Esophagus (tissue), 2 donors: ENCODE data around the gene NDOR1. TPM values are rescaled to one million over a fixed set of nuclear protein-coding genes. Genes with fewer than 3 reads are reported as not detected.

Source experiments
- H3K27ac ChIP-seq, 2 donors: one replicate each; pipeline ENCODE4 v1.5.1; 2013; ENCODE audit warnings: low read depth in 2 of 2, mild to moderate bottlenecking in 2 of 2, inconsistent platforms in 1 of 2, low read length in 1 of 2, moderate library complexity in 1 of 2
- H3K27me3 ChIP-seq, 2 donors: one replicate each; pipeline ENCODE4 v1.6.1; 2013; ENCODE audit warnings: low read length in 2 of 2, control low read depth in 1 of 2, mild to moderate bottlenecking in 1 of 2; ENCODE audit not compliant: insufficient read depth in 2 of 2, control insufficient read depth in 1 of 2
- H3K36me3 ChIP-seq, 2 donors: one replicate each; pipeline ENCODE4 v1.6.1; 2013; ENCODE audit warnings: low read length in 1 of 2; ENCODE audit not compliant: control insufficient read depth in 2 of 2, insufficient read depth in 2 of 2
- H3K4me1 ChIP-seq, 2 donors: one replicate each; pipeline ENCODE4 v1.6.1; 2013; ENCODE audit warnings: low read length in 1 of 2; ENCODE audit not compliant: control insufficient read depth in 2 of 2, insufficient read depth in 2 of 2
- H3K4me3 ChIP-seq, 2 donors: one replicate each; pipeline ENCODE4 v1.5.1; 2013; ENCODE audit warnings: low read length in 2 of 2, mild to moderate bottlenecking in 2 of 2, low read depth in 1 of 2, moderate library complexity in 1 of 2
- H3K9me3 ChIP-seq, 2 donors: one replicate each; pipeline ENCODE4 v1.6.1; 2013; ENCODE audit warnings: mild to moderate bottlenecking in 2 of 2, low read depth in 1 of 2, low read length in 1 of 2, moderate library complexity in 1 of 2; ENCODE audit not compliant: control insufficient read depth in 2 of 2, insufficient read depth in 1 of 2
- WGBS, 2 donors: extraction: QIAGEN DNeasy Blood & Tissue Kit; methylation state at CpG; one replicate each; pipeline ENCODE4 v1.1.7; 2013; 5-methylcytosine and 5-hydroxymethylcytosine counted together
- polyA plus RNA-seq, 2 donors: library from polyadenylated mRNA; stranded (reverse); fragments of 200-250 nt; gene quantifications; one replicate each; pipeline ENCODE4 v1.2.3, GENCODE V29; 2013
- donor health status: healthy with polysubstance abuse.
- donor health status: Bipolar disorder and iron deficiency.

The NDOR1 gene
- polyA plus RNA-seq, 2 donors = 5.7 to 12.2 TPM

DNA sequence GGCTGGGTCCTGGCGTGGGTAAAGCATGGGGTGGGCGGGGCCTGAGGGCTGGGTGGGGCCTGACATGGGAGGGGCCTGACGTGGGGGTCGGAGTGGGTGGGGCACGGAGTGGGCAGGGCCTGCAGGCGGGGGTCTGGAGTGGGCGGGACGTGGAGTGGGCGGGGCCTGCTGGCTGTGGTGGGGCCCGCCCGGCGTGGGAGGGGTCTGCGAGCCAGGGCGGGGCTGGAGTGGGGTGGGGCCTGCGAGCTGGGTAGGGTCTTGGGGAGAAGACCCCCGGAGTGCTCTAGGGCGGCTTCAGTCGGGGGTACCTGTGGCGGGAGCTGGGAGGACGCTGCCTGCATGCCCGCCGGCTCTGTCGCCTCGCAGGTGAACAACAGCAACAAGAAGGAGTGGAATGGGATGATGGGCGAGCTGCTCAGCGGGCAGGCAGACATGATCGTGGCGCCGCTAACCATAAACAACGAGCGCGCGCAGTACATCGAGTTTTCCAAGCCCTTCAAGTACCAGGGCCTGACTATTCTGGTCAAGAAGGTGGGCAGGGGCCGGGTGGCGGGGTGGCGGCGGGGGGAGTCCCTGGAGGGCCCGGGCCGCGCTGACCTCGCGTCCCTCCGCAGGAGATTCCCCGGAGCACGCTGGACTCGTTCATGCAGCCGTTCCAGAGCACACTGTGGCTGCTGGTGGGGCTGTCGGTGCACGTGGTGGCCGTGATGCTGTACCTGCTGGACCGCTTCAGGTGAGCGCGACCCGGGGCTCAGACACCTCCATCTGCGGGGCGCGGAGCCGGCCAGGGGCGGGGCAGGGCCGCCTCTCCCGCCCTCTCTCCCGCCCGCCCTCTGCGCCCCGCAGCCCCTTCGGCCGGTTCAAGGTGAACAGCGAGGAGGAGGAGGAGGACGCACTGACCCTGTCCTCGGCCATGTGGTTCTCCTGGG is 43.7 kb upstream of the NDOR1 start:
- H3K27ac ChIP-seq = no peak overlapping the region
- H3K36me3 ChIP-seq = no peaks in the 10 kb centered on the region
- H3K4me3 ChIP-seq = no peak overlapping the region
- peaks cover 0 to 3% of the 10 kb centered on the region in 2 donors for H3K9me3 ChIP-seq
- peaks cover 10 to 38% of the 10 kb centered on the region in 2 donors for H3K27me3 ChIP-seq
- H3K4me1 ChIP-seq = peaks cover 2 to 6% of the 10 kb centered on the region in 2 donors
- 5 to 8% methylated on average over 50 to 70 of the region's 71 CpGs for WGBS, 2 donors

DNA sequence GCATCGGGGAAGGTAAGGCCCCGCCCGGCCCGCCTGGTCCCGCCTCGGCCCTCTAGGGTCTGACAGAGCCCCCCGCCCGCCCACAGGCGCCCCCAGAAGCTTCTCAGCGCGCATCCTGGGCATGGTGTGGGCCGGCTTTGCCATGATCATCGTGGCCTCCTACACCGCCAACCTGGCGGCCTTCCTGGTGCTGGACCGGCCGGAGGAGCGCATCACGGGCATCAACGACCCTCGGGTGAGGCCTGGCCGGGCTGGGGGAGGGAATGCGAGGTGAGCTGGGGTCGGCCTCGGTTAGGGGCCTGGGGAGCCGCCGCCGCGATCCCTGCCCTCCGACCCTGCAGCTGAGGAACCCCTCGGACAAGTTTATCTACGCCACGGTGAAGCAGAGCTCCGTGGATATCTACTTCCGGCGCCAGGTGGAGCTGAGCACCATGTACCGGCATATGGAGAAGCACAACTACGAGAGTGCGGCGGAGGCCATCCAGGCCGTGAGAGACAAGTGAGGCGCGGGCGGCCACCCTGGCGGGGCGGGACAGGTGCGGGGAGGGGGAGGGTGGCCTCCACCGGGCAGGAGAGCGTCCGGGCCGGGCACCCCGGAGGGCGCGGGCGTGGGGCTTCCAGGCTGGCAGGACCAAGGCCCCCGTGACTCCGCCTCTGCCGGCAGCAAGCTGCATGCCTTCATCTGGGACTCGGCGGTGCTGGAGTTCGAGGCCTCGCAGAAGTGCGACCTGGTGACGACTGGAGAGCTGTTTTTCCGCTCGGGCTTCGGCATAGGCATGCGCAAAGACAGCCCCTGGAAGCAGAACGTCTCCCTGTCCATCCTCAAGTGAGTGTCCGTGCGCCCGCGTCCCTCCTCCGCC is 42.8 kb upstream of the NDOR1 start:
- Histone ChIP-seq H3K36me3 (no peaks in the 10 kb centered on the region), H3K27me3 (peaks cover 11 to 41% of the 10 kb centered on the region in 2 donors), H3K27ac (no peak overlapping the region), H3K9me3 (no peaks in the 10 kb centered on the region), H3K4me1 (peaks cover 2 to 6% of the 10 kb centered on the region in 2 donors), H3K4me3 (peak overlapping the region; percentile 1 to 32)
- WGBS, 2 donors = 6 to 13% methylated on average over 59 to 74 of the region's 74 CpGs

DNA sequence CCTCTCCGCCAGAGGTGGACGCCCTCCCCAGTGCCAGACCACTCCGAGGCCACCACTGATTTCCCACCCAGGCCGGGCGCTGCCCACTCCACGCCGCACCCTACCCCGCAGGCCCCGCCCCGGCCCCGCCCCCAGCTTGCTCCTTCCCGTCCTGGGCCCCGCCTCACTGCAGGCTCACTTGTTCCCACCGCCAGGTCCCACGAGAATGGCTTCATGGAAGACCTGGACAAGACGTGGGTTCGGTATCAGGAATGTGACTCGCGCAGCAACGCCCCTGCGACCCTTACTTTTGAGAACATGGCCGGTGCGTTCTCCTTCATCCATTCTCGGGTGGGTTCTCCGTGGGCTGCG is 42.2 kb upstream of the NDOR1 start:
- Histone ChIP-seq H3K36me3 (no peaks in the 10 kb centered on the region), H3K4me1 (peaks cover 6 to 7% of the 10 kb centered on the region in 2 donors), H3K27ac (no peak overlapping the region), H3K9me3 (no peaks in the 10 kb centered on the region), H3K27me3 (peaks cover 11 to 46% of the 10 kb centered on the region in 2 donors), H3K4me3 (peak overlapping the region; percentile 1 to 32)
- 27 to 32% methylated on average over 26 of the region's 26 CpGs for WGBS, 2 donors

DNA sequence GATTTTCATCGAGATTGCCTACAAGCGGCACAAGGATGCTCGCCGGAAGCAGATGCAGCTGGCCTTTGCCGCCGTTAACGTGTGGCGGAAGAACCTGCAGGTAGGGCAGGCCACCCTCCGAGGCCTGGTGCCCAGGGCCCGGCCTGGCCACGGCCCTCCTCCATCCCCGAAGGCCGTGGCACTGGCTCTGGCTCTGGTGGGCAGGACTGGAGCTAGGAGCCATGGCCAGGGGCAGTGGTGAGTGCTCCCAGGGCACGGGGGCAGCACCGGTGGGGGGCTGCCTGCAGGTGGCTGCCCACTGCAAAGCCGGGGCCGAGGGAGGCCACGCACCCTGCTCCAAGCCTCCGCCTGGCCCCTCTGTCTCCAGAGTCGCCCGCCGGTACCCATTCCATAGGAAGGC is 41.7 kb upstream of the NDOR1 start:
- Histone ChIP-seq H3K36me3 (no peaks in the 10 kb centered on the region), H3K27me3 (peaks cover 11 to 47% of the 10 kb centered on the region in 2 donors), H3K4me1 (peaks cover 8 to 10% of the 10 kb centered on the region in 2 donors), H3K4me3 (no peak overlapping the region), H3K9me3 (no peaks in the 10 kb centered on the region), H3K27ac (no peak overlapping the region)
- WGBS, 2 donors = 82 to 84% methylated on average over 18 to 22 of the region's 22 CpGs

DNA sequence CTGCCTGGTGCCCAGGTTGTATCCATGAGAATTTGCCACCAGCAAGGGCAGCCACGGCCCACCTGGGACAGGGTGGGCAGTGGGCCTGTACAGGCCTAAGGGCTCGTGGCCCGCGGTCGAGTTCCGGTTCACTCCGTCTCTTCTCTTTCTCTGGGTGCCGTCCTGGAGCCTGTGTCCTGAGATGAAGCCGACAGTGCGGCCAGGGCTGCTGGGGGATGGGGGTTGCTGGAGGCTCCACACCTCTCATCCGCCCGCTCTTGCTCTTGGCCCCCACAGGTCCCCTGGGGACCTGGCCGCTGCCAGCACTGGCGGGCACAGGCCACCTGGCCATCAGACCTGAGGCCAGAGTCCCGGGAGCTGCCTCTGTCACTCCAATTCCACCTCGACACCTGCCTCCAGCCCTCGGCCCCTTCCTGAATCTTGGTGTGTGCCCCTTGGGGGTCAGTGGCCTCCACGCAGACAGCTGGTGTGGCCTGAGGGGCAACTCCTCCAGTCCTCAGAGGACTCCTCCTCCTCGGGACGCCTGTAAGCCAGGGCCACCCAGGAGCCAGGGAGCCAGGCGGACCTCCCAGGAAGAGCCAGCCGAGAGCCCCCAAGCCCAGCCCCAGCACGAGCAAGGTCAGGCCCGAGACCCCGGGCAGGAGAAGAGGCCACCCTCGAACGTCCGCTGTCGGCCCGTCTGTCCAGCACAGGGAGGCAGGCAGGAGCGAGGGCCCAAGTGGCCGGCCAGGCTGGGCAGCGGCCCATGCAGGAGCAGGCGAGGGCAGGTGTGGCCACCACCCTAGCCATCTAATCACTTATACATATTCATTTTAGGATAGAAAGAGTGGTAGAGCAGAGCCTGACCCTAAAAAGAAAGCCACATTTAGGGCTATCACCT is 40.9 kb upstream of the NDOR1 start:
- Histone ChIP-seq H3K4me3 (no peak overlapping the region), H3K4me1 (peaks cover 11 to 16% of the 10 kb centered on the region in 2 donors), H3K36me3 (no peaks in the 10 kb centered on the region), H3K9me3 (peaks cover 0 to 3% of the 10 kb centered on the region in 2 donors), H3K27me3 (peaks cover 11 to 50% of the 10 kb centered on the region in 2 donors), H3K27ac (no peak overlapping the region)
- 68 to 74% methylated on average over 32 to 34 of the region's 34 CpGs for WGBS, 2 donors

DNA sequence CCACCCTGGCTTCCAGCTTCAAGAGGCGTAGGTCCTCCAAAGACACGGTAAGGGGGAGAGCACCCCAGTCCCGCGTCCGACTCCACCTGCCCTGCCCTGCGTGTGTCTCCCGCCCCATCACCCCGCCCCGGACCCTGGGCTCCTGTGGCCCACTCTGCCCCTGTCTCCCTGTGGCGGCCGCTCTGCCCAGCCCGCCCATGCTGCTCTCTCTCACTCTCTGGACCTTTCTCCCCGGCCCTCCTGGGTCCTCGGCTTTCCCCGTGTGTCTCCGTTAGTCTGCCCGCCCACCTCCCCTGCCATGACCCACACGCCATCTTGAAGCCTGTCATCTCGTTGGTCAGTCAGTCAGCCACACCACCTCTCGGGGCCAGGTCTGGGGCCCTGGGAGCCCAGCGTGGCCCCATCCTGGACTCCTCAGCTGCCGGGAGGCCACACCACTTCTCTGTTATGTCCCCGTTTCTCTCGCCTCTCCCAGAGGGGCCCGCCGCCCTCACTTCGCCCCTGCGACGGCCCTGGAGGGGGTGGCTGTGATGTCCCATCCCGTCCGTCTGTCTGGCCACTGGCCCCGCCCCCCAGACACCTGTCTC is 40.2 kb upstream of the NDOR1 start:
- H3K4me1 ChIP-seq = peaks cover 13 to 23% of the 10 kb centered on the region in 2 donors
- H3K9me3 ChIP-seq = peaks cover 0 to 3% of the 10 kb centered on the region in 2 donors
- H3K36me3 ChIP-seq = no peaks in the 10 kb centered on the region
- WGBS, 2 donors = 81 to 82% methylated on average over 32 of the region's 32 CpGs
- no peak overlapping the region for H3K4me3 ChIP-seq
- H3K27me3 ChIP-seq = peaks cover 11 to 56% of the 10 kb centered on the region in 2 donors
- H3K27ac ChIP-seq = no peak overlapping the region

DNA sequence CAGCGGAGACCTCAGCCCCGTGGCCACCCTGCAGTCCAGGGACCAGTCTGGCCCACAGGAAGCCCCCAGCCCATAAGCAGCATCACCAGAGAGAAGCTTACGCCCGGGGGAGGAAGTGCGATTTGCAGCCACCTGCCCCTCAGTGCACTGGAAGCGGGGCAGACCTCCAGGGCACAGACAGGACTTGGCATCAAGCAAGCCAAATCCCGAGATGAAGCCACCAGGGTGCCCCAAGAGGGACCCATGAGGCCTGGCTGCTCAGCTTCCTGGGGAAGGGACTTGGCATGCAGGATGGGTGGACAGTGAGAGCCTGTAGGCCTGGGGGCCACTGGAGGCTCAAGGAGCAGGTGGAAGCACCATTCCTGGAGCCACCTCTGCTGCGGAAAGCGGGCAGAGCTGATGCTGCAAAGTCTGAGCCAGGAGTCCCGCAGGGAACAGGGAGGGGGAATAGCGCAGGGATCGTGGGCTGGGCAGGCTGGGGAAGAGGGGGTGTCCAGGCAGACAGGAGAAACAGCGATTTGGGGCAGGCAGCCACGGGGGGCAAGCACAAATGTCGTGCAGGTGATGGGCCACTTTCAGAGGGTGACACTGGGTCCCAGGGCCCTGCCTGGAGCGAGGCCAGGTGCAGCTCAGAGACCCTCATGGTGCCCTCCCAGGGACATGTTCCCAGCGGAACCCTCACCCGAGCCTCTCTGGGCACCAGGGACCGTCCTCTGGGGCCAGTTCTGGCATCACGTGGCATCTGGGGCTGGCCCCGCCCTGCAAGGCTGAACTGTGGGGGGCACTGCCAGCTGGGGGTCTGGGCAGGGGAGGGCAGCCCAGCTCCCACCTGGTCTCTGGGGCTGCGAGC is 38.9 kb upstream of the NDOR1 start:
- Histone ChIP-seq H3K9me3 (peaks cover 0 to 3% of the 10 kb centered on the region in 2 donors), H3K4me3 (no peak overlapping the region)

DNA sequence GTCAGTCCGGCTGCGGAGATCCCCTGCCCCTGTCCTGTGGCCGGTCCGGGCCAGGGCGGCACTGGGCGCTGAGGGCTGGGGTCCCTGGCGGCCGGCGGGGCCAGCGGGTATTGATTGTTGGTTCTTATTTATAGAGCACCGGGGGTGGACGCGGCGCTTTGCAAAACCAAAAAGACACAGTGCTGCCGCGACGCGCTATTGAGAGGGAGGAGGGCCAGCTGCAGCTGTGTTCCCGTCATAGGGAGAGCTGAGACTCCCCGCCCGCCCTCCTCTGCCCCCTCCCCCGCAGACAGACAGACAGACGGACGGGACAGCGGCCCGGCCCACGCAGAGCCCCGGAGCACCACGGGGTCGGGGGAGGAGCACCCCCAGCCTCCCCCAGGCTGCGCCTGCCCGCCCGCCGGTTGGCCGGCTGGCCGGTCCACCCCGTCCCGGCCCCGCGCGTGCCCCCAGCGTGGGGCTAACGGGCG is 38.2 kb upstream of the NDOR1 start:
- Histone ChIP-seq H3K27me3 (peaks cover 11 to 49% of the 10 kb centered on the region in 2 donors), H3K9me3 (peaks cover 0 to 3% of the 10 kb centered on the region in 2 donors), H3K36me3 (no peaks in the 10 kb centered on the region), H3K27ac (no peak overlapping the region), H3K4me3 (no peak overlapping the region), H3K4me1 (peaks cover 12 to 29% of the 10 kb centered on the region in 2 donors)
- WGBS, 2 donors = 16 to 22% methylated on average over 31 to 44 of the region's 44 CpGs

More for the DNA sequence above, 38.9 kb upstream of the NDOR1 start:
- H3K4me1 ChIP-seq = peaks cover 13 to 23% of the 10 kb centered on the region in 2 donors
- 63 to 77% methylated on average over 20 to 22 of the region's 22 CpGs for WGBS, 2 donors
- peaks cover 11 to 55% of the 10 kb centered on the region in 2 donors for H3K27me3 ChIP-seq
- H3K27ac ChIP-seq = no peak overlapping the region
- H3K36me3 ChIP-seq = no peaks in the 10 kb centered on the region
